ENCODE results near the gene UCK2. TPM values are rescaled to one million over a fixed set of nuclear protein-coding genes. Genes with fewer than 3 reads are reported as not detected.

The UCK2 gene
- total and polyA plus RNA-seq, 11 donors = 4.5 to 53.7 (median 13.9) TPM

DNA sequence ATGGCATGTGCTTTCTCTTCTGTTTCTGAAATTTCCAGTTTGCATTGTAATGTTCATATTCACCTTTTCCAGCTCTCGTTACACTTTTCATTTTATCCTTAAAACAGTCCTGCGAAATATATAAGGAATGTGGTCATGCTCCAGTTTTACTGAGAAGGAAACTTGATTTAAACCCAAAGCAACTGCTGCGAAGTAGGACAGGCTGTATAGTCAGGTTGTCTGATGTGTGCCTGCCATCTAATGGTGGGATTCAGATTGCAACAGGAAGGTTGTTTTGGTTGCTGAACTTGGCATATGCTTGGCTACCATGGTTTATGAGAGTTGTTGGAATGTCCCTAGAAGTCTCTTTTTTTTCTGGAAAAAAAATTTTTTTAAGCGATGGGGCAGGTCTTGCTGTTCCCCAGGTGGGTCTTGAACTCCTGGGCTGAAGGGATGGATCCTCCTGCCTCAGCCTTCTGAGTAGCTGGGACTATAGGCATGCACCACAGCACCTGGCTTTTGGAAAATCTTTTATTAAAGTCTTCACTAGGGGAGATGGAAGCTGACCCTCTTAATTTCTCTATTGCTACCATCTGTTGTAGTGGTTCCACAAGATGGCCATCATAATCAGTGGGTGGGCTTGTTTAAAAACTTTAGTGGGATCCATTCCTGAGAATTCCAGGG lies 86.9 kb downstream of the UCK2 start:
- intact Hi-C loops (cut with DNase I) = loop anchor here (1.0 to 10.0 kb wide), 15 partner anchors 87 to 522 kb away; partner anchors contain the start of genes TMCO1 (in 3 of the 10) and UCK2 (in 2 of the 10)
- WGBS, 4 donors = 2 to 7% (median 4%) methylated on average over 4 of the region's 4 CpGs
- no peak overlapping the region for H3K4me3 ChIP-seq

DNA sequence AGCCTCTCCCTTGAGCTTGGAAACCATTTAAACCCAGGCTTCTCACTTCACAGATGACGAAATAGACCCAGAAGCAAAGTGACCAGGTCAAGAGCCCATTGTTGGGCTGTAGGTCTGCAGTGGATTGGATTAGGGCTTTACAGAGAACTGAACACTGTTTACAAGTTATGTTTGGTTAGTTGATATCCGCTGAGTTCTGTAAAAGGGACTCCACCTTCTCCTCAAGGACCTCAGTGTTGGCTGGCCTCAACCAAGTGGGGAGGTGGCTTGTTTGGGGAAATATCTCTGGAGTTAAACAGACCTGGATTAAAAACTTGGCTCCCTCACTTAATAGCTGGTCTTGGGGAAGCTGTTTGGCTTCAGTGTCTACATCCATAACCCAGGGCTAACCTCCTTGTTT lies 88.1 kb downstream of the UCK2 start:
- intact Hi-C loops (cut with DNase I) = loop anchor here in 8 of 10 donors (2.0 to 10.0 kb wide), 8 partner anchors 151 to 521 kb away; partner anchors contain the start of gene TMCO1 (in 1 of the 8)
- DNase-seq = no peak
- ATAC-seq = no peak
- H3K4me3 ChIP-seq = no peak overlapping the region
- no peak for TF ChIP-seq POLR2A (IDR thresholded peaks at IDR 0.05)
- TF ChIP-seq, protein P1, sequence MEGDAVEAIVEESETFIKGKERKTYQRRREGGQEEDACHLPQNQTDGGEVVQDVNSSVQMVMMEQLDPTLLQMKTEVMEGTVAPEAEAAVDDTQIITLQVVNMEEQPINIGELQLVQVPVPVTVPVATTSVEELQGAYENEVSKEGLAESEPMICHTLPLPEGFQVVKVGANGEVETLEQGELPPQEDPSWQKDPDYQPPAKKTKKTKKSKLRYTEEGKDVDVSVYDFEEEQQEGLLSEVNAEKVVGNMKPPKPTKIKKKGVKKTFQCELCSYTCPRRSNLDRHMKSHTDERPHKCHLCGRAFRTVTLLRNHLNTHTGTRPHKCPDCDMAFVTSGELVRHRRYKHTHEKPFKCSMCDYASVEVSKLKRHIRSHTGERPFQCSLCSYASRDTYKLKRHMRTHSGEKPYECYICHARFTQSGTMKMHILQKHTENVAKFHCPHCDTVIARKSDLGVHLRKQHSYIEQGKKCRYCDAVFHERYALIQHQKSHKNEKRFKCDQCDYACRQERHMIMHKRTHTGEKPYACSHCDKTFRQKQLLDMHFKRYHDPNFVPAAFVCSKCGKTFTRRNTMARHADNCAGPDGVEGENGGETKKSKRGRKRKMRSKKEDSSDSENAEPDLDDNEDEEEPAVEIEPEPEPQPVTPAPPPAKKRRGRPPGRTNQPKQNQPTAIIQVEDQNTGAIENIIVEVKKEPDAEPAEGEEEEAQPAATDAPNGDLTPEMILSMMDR (IDR thresholded peaks at IDR 0.05) = no peak
- no peak overlapping the region for H3K27ac ChIP-seq
- H3K27me3 ChIP-seq = no peaks in the 10 kb centered on the region
- H3K36me3 ChIP-seq = no peaks in the 10 kb centered on the region
- H3K9me3 ChIP-seq = no peaks in the 10 kb centered on the region
- peaks cover 0 to 18% (median 9%) of the 10 kb centered on the region in 12 donors for H3K4me1 ChIP-seq
- 84 to 94% (median 89%) methylated on average over 2 of the region's 2 CpGs for WGBS, 4 donors

More for the DNA sequence above, 86.9 kb downstream of the UCK2 start:
- Histone ChIP-seq H3K36me3 (peaks cover 0 to 2% (median 0%) of the 10 kb centered on the region in 9 donors), H3K27me3 (no peaks in the 10 kb centered on the region), H3K27ac (no peak overlapping the region), H3K9me3 (no peaks in the 10 kb centered on the region), H3K4me1 (peaks cover 0 to 20% (median 10%) of the 10 kb centered on the region in 12 donors)
- ATAC-seq (peak; percentile 53 to 86 (median 78)), DNase-seq (peak in 2 of 5 donors; percentile 50 to 65)
- TF ChIP-seq, protein P1 (IDR thresholded peaks at IDR 0.05) = peak; percentile 75 to 94 (median 84)
- TF ChIP-seq POLR2A (IDR thresholded peaks at IDR 0.05) = no peak

DNA sequence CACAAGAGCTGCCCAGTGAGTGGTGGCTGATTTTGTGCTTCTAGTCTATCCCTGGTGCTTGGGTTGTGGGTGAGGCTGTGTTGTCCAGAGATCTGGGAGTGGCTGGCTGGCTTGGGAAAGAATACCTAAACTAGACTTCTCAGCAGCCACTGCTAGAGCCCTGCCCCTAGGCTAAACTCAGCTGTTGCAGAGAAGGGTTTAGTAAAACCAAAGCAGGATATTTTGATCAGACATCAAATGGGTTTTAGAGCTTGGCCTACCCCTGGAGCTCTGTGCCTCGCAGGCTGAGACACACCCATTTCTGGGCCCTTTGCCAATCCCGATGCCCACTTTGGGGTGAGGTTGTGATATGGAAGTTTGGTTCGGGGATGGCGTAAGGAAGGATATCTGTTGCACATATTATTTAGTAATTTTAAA lies 88.5 kb downstream of the UCK2 start:
- ATAC-seq (no peak), DNase-seq (no peak)
- H3K36me3 ChIP-seq = no peaks in the 10 kb centered on the region
- H3K27me3 ChIP-seq = no peaks in the 10 kb centered on the region
- no peak overlapping the region for H3K27ac ChIP-seq
- WGBS, 4 donors = 43 to 62% (median 46%) methylated on average over 4 of the region's 4 CpGs
- no peak overlapping the region for H3K4me3 ChIP-seq
- intact Hi-C loops (cut with DNase I) = loop anchor here in 8 of 10 donors (2.0 to 10.0 kb wide), 8 partner anchors 151 to 521 kb away; partner anchors contain the start of gene TMCO1 (in 1 of the 8)
- H3K9me3 ChIP-seq = no peaks in the 10 kb centered on the region
- TF ChIP-seq, protein P1 (IDR thresholded peaks at IDR 0.05) = no peak
- no peak for TF ChIP-seq POLR2A (IDR thresholded peaks at IDR 0.05)
- peaks cover 0 to 14% (median 7%) of the 10 kb centered on the region in 12 donors for H3K4me1 ChIP-seq

DNA sequence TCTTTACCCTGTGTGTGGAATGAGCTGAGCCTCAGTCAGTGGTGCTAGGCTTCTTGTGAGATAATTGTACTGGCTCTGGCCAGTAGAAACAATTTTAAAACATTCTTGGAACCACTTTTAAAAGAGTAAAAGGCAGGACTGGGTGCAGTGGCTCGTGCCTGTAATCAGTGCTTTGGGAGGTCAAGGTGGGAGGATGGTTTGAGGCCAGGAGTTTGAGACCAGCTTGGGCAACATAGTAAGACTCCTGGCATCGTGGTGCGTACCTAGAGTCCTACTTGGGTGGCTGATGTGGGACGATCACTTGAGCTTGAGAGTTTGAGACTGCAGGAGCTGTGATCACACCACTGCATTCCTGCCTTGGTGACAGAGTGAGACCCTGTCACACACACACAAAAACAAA lies 89.8 kb downstream of the UCK2 start:
- Histone ChIP-seq H3K36me3 (no peaks in the 10 kb centered on the region), H3K27me3 (no peaks in the 10 kb centered on the region), H3K4me3 (no peak overlapping the region), H3K27ac (no peak overlapping the region), H3K9me3 (no peaks in the 10 kb centered on the region), H3K4me1 (peaks cover 0 to 7% (median 1%) of the 10 kb centered on the region in 12 donors)
- no peak for DNase-seq
- no peak for TF ChIP-seq POLR2A (IDR thresholded peaks at IDR 0.05)
- TF ChIP-seq, protein P1 (IDR thresholded peaks at IDR 0.05) = no peak
- intact Hi-C loops (cut with DNase I) = loop anchor here in 8 of 10 donors (5.0 to 10.0 kb wide), 5 partner anchors 152 to 522 kb away; partner anchors contain the start of gene TMCO1 (in 1 of the 8)
- no peak for ATAC-seq
- WGBS, 4 donors = 86 to 90% (median 87%) methylated on average over 4 of the region's 4 CpGs

All from heart left ventricle (tissue), 16 donors.